GM12873 (cell line): ENCODE results near the gene LMX1B.

Experiments
- CTCF ChIP-seq: IDR thresholded peaks from 2 replicates; pipeline ENCODE4 v1.5.1; 2012; ENCODE audit warnings: low read depth, mild to moderate bottlenecking, moderate library complexity, low read length, control low read depth; ENCODE audit not compliant: insufficient read depth; ENCODE audit errors: missing control alignments

Gene LMX1B

GRCh38 chr9:126723807-126724172, 110.1 kb downstream of the LMX1B start:
- no peak for TF ChIP-seq CTCF

GRCh38 chr9:126724226-126724625, 110.5 kb downstream of the LMX1B start:
- no peak for TF ChIP-seq CTCF

- TF ChIP-seq CTCF = no peak
Observed at GRCh38 chr9:126733005-126733404, 119.3 kb downstream of the LMX1B start.

DNA sequence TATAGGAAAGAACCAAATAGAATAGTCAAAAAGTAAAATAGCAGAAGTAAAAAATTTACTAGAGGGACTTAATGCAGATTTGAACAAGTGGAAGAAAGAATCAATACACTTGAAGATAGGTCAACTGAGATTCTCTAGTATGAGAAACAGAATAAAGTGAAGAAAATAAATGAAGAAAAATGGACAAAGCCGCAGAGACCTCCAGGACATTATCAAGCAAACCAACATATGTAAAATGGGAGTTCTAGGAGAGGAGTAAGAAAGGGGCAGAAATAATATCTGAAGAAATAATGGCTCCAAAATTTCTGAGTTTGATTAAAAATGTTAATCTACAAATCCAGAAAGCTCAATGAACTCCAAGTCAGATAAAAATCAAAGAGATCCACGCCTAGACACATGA, 121.1 kb downstream of the LMX1B start:
- TF ChIP-seq CTCF = no peak

- TF ChIP-seq CTCF = no peak
Observed at GRCh38 chr9:126735482-126735881, 121.8 kb downstream of the LMX1B start.

DNA sequence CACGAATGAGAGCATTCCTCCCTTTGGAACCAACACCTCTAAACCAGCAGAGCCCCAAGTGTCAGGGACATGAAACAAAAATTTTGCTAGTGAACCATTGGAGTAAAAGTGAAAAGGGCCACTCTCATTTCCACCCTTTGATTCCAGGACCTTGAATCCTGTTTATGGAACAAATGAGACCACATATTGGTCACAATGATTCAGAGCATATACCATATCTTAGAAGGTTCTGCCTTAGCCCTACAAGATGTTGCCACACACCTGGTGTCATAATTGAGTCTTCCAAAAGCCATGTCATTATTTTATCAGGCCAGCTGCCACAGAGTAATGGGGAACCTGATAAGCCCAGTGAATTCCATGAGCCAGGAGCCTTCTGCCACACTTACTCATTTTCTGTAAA, 124.8 kb downstream of the LMX1B start:
- TF ChIP-seq CTCF = no peak

DNA sequence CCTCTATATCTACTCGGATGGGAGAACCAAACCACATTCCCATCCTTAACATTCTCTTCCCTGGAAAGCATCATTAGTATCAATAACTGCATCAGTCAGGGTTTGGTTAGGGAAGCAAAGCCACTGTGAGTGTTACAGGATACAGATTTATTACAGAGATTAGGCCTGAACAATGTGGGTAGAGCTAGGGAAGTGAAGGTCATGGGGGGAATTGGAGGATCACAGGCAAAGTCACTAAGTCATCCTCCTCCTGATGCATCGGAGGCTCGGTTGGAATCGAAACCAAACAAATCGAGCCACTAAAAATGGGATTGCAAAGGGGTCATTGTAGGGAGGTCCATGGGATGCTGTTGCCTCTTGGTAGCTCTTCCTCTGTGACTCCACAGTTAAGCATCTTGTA, 129.3 kb downstream of the LMX1B start:
- no peak for TF ChIP-seq CTCF
